HAP-1 (cell line): Measurements from ENCODE around the gene ALDH8A1.

Source experiments
- DNase-seq, 2 experiments: peaks; one replicate each; pipeline ENCODE4 v3.0.0-alpha.2; 2016 to 2020; ENCODE audit warnings: low spot score in 2 of 2
- H3K27me3 ChIP-seq: fragments of 250-450 bp; sonication (Bioruptor Pico); 2 replicates; pipeline ENCODE4 v1.5.1; 2020; ENCODE audit warnings: low read depth, mild to moderate bottlenecking, moderate library complexity
- H3K36me3 ChIP-seq: fragments of 250-450 bp; sonication (Bioruptor Pico); replicated peaks from 2 replicates; pipeline ENCODE4 v1.5.1; 2020; ENCODE audit warnings: mild to moderate bottlenecking
- H3K4me1 ChIP-seq: fragments of 250-450 bp; sonication (Bioruptor Pico); 2 replicates; pipeline ENCODE4 v1.5.1; 2020; ENCODE audit warnings: mild to moderate bottlenecking
- H3K4me3 ChIP-seq: fragments of 250-450 bp; sonication (Bioruptor Pico); 2 replicates; pipeline ENCODE4 v1.5.1; 2020; ENCODE audit warnings: mild to moderate bottlenecking, moderate library complexity
- H3K9me3 ChIP-seq: fragments of 250-450 bp; sonication (Bioruptor Pico); 2 replicates; pipeline ENCODE4 v1.5.1; 2020; ENCODE audit warnings: mild to moderate bottlenecking, moderate library complexity
- in situ Hi-C: fragments of 300-500 bp; cut with MboI; formaldehyde crosslinking; loops from 3 replicates; pipeline ENCODE4 v1.14.3; 2020; ENCODE audit warnings: low sequenced_read_pairs, inconsistent platforms, mixed read lengths

ALDH8A1 gene

DNA sequence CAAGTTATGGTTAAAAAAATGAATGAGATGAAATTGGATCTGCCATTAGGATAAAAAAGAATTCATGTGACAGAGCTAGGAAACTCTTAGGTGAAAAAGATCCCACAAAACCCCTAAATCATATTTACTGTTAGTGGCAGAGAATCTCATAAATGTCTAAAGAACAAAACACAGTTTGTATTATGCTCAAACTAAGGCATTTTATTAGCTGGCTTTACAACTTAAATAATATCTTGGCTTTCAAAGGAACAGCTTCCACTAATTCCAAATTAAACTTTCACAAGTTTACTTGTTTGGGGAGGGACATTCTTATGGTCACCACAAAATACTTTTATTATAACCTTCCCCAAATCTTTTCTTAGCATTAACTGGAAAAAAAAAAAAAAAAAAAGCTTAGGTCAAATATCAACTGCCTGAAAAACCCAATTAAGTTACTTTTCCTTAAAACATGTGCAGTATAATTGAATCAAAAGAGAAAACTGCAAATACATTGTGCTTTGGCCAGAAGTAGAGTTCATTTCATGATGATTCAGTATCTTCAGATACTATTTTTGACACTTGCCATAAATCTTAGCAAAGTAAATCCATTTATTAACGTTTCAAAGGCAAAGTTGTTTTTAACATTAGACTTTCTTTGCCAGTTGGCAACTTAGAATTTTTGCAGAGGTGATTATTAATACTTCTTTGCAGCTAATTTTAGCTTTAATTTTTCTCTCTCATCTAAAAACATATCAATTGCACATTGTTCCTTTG is 14.7 kb upstream of the ALDH8A1 start:
- Histone ChIP-seq H3K4me1 (peaks cover 8% of the 10 kb centered on the region), H3K4me3 (no peak overlapping the region), H3K36me3 (peaks cover 14% of the 10 kb centered on the region), H3K9me3 (no peaks in the 10 kb centered on the region), H3K27me3 (no peaks in the 10 kb centered on the region)
- in situ Hi-C loops = no loop called here
- peak in 1 of 2 experiments; percentile 57 for DNase-seq

DNA sequence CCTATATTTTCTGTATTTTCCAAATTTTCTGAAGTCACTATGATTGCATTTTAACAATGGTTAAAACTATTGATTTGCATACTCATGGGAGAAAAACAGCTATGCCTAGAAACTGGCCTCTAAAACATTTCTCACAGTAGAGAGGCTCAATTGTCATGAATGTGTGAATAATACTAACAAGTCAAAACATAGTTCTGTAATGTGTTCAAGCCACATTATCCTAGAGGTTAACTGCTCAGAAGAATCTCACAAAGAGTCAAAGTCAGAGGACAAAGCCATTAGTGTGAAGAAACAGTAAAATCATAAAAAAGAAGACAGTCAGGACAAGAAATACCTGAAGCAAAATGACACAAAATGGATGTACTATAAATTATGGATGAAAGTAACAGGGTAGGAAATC is 12.5 kb upstream of the ALDH8A1 start:
- H3K27me3 ChIP-seq = no peaks in the 10 kb centered on the region
- DNase-seq = no peak
- H3K9me3 ChIP-seq = no peaks in the 10 kb centered on the region
- H3K4me3 ChIP-seq = no peak overlapping the region
- H3K36me3 ChIP-seq = peaks cover 14% of the 10 kb centered on the region
- in situ Hi-C loops = no loop called here
- peaks cover 8% of the 10 kb centered on the region for H3K4me1 ChIP-seq

DNA sequence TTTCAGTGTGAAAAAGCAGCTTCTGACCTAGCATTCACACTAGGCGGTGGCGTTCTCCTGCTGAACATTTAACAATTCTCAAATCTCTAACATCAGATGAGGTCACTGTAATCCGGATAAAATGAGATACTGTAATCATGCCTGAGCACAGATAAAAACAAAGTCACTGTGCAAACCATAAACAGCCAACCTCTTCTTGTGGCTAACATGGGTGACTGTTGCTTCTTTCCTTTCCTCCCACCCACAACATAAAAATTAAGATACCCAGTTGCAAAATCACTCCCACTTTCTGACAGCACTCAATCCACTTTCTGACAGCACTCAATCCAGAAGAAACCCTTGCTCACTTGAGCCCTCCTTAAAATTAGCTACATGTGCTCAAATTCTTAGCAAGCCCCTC is 11.5 kb upstream of the ALDH8A1 start:
- Histone ChIP-seq H3K36me3 (peaks cover 14% of the 10 kb centered on the region), H3K9me3 (no peaks in the 10 kb centered on the region), H3K4me3 (no peak overlapping the region), H3K27me3 (no peaks in the 10 kb centered on the region), H3K4me1 (peaks cover 8% of the 10 kb centered on the region)
- no peak for DNase-seq
- in situ Hi-C loops = no loop called here

DNA sequence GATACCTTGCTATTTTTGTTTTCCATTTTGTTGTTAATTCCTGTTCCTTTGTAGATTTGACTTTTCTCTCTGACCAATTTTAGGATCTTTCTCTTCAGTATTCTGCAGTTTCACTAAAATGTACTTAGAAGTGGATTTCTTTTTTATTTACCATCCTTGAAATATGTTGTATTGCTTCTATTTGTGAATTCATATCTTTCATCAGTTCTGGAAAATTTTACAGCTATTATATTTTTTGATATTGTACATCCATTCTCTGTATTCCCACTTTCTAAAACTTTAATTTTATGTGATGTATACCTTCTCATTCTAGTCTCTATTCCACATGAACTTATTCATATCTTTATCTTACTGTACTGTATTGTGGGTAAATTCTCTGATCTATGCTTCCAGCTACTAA is 9.7 kb upstream of the ALDH8A1 start:
- DNase-seq = no peak
- no peak overlapping the region for H3K4me3 ChIP-seq
- no peaks in the 10 kb centered on the region; the same call in 1 of the 2 replicates for H3K4me1 ChIP-seq
- no peaks in the 10 kb centered on the region for H3K27me3 ChIP-seq
- no peaks in the 10 kb centered on the region for H3K9me3 ChIP-seq
- in situ Hi-C loops = no loop called here
- H3K36me3 ChIP-seq = peaks cover 8% of the 10 kb centered on the region; the same call in 1 of the 2 replicates

DNA sequence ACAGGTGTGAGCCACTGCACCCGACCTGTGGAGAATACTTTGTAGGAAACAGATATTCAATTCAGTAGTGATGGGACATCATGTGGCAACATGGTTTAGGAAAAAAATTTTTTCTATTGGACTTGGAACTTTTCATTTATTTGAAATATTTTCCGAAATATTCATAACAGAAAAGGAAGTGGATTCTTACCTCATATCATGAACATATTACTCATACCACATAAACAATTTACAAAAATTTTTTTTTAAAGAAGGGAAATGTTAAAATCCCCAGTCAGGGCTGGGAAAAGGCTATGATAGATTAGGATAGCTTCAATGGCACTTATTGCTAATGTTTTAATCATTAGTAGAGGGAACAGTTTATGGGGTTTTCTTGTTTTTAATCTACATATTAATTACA is 6.8 kb upstream of the ALDH8A1 start:
- Histone ChIP-seq H3K4me1 (no peaks in the 10 kb centered on the region), H3K9me3 (no peaks in the 10 kb centered on the region), H3K27me3 (no peaks in the 10 kb centered on the region), H3K36me3 (no peaks in the 10 kb centered on the region), H3K4me3 (no peak overlapping the region)
- DNase-seq = no peak
- in situ Hi-C loops = no loop called here

DNA sequence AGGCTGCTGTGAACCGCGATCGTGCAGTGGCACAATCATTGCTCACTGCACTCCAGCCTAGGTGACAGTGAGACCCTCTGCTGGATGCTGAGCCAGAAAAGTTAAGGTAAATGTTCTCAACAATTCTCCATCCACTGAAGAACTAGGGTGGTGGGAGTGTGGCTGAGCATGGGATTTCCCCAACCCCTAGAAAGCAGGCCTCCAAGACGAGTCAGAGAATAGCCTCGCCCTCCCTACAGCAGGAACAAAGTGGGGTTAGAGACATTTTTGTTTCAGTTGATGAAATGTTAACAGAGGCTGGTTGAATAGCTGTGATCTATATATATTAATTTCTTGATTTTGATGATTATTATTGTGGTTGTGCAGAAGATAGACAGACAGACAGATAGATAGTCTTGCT is 6.1 kb upstream of the ALDH8A1 start:
- no peaks in the 10 kb centered on the region for H3K4me1 ChIP-seq
- H3K27me3 ChIP-seq = no peaks in the 10 kb centered on the region
- DNase-seq = no peak
- in situ Hi-C loops = no loop called here
- no peaks in the 10 kb centered on the region for H3K9me3 ChIP-seq
- no peaks in the 10 kb centered on the region for H3K36me3 ChIP-seq
- no peak overlapping the region for H3K4me3 ChIP-seq

- Histone ChIP-seq H3K4me1 (no peaks in the 10 kb centered on the region), H3K36me3 (no peaks in the 10 kb centered on the region), H3K4me3 (no peak overlapping the region), H3K27me3 (no peaks in the 10 kb centered on the region), H3K9me3 (no peaks in the 10 kb centered on the region)
- no peak for DNase-seq
- in situ Hi-C loops = no loop called here
Measured at GRCh38 chr6:134954272-134955000, 4.5 kb upstream of the ALDH8A1 start.

DNA sequence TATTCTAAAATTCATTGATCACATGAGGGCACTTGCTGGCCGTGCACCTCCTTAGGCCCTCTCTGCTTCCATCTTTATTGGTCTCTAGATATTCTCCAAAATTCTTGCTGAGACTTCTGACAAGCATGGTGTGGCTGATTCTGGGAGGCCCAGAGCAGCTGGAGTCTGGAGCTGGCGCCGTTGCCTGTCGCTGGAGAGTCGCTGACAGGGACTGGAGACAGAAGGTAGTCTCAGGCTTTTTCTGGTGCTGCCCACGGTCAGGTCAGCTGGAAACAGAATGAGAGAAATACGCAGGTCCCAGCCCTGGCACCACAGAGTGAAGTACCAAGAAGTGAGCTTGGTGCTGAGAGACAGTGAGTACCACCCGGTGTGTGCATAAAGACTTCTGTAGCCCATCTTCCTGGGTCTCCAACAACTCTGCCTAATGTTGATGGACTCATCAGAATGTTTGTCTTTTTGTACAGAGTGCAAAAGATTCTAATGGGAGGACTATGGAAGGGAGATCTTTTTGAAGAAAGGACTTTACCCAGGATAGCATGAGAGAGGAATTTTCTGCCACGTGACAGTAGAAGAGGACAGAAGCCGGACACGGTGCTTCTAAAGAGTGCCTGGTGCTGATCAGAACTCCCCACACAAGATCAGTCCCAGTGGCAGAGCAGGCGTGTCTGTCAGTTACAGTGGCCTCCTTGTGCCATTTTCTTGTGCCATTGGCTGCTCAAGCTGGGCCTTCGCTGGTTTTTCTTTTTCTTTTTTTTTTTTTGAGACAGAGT is 1.8 kb upstream of the ALDH8A1 start:
- no peaks in the 10 kb centered on the region for H3K36me3 ChIP-seq
- H3K9me3 ChIP-seq = no peaks in the 10 kb centered on the region
- DNase-seq = no peak
- no peak overlapping the region for H3K4me3 ChIP-seq
- H3K4me1 ChIP-seq = no peaks in the 10 kb centered on the region
- no peaks in the 10 kb centered on the region for H3K27me3 ChIP-seq
- in situ Hi-C loops = no loop called here

- in situ Hi-C loops = no loop called here
- Histone ChIP-seq H3K4me1 (no peaks in the 10 kb centered on the region), H3K9me3 (no peaks in the 10 kb centered on the region), H3K36me3 (no peaks in the 10 kb centered on the region), H3K27me3 (no peaks in the 10 kb centered on the region), H3K4me3 (no peak overlapping the region)
- no peak for DNase-seq
Measured at GRCh38 chr6:134950482-134950881, 581 bp upstream of the ALDH8A1 start.

- Histone ChIP-seq H3K27me3 (no peaks in the 10 kb centered on the region), H3K4me1 (no peaks in the 10 kb centered on the region), H3K4me3 (no peak overlapping the region), H3K9me3 (no peaks in the 10 kb centered on the region), H3K36me3 (no peaks in the 10 kb centered on the region)
- in situ Hi-C loops = no loop called here
- no peak for DNase-seq
Measured at GRCh38 chr6:134948691-134949090, 1.2 kb downstream of the ALDH8A1 start.

DNA sequence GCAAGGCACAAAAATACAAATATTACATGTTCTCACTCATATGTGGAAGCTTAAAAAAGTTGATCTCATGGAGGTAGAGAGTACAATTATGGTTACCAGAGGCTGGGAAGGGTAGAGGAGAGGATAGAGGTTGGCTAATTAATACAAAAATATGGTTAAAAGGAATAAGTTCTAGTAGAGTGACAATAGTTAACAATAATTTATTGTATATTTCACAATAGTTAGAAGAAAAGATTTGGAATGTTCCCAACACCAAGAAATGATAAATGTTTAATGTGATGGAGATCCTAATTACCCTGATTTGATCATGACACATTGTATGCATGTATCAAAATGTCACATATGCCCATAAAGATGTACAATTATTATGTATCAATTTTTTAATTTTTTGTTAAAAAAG is 1.8 kb downstream of the ALDH8A1 start:
- no peaks in the 10 kb centered on the region for H3K9me3 ChIP-seq
- H3K4me3 ChIP-seq = no peak overlapping the region
- DNase-seq = no peak
- no peaks in the 10 kb centered on the region for H3K27me3 ChIP-seq
- no peaks in the 10 kb centered on the region for H3K36me3 ChIP-seq
- no peaks in the 10 kb centered on the region for H3K4me1 ChIP-seq
- in situ Hi-C loops = no loop called here

DNA sequence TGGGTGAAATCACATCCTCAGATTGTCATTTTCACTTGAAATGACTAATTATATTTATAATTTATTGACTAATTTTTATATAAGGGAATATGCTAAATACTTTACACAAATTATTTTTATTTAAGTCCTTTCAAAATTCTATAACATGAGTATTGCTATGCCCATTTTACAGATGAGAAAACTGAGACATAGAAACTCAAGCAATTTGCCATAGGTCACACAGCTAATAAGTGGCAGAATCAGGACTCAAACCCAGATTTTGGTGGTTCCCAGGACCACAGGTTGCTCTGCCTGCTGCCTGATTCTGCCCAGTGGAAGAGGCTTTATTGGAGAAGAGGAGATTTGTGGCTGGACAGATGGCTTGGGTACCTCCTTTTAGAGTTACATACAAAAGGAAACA is 4.9 kb downstream of the ALDH8A1 start:
- in situ Hi-C loops = no loop called here
- DNase-seq = no peak
- Histone ChIP-seq H3K36me3 (no peaks in the 10 kb centered on the region), H3K4me3 (no peak overlapping the region), H3K4me1 (no peaks in the 10 kb centered on the region), H3K9me3 (no peaks in the 10 kb centered on the region), H3K27me3 (no peaks in the 10 kb centered on the region)

- Histone ChIP-seq H3K4me3 (no peak overlapping the region), H3K9me3 (no peaks in the 10 kb centered on the region), H3K36me3 (no peaks in the 10 kb centered on the region), H3K27me3 (no peaks in the 10 kb centered on the region), H3K4me1 (no peaks in the 10 kb centered on the region)
- DNase-seq = no peak
- in situ Hi-C loops = no loop called here
Measured at GRCh38 chr6:134943522-134944111, 6.3 kb downstream of the ALDH8A1 start.

GRCh38 chr6:134938896-134939295 is 11.0 kb downstream of the ALDH8A1 start:
- no peak for DNase-seq
- in situ Hi-C loops = no loop called here
- Histone ChIP-seq H3K4me3 (no peak overlapping the region), H3K27me3 (no peaks in the 10 kb centered on the region), H3K4me1 (peaks cover 3% of the 10 kb centered on the region; the same call in 1 of the 2 replicates), H3K36me3 (no peaks in the 10 kb centered on the region), H3K9me3 (no peaks in the 10 kb centered on the region)
